Measurements from ENCODE around the gene TMEM59.
"Not testable (repeated sequence)": the region's sequence is repeated elsewhere in the genome, so short reads cannot be mapped to it uniquely, and the experiment has no call there.

The TMEM59 gene, protein sequence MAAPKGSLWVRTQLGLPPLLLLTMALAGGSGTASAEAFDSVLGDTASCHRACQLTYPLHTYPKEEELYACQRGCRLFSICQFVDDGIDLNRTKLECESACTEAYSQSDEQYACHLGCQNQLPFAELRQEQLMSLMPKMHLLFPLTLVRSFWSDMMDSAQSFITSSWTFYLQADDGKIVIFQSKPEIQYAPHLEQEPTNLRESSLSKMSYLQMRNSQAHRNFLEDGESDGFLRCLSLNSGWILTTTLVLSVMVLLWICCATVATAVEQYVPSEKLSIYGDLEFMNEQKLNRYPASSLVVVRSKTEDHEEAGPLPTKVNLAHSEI

DNA sequence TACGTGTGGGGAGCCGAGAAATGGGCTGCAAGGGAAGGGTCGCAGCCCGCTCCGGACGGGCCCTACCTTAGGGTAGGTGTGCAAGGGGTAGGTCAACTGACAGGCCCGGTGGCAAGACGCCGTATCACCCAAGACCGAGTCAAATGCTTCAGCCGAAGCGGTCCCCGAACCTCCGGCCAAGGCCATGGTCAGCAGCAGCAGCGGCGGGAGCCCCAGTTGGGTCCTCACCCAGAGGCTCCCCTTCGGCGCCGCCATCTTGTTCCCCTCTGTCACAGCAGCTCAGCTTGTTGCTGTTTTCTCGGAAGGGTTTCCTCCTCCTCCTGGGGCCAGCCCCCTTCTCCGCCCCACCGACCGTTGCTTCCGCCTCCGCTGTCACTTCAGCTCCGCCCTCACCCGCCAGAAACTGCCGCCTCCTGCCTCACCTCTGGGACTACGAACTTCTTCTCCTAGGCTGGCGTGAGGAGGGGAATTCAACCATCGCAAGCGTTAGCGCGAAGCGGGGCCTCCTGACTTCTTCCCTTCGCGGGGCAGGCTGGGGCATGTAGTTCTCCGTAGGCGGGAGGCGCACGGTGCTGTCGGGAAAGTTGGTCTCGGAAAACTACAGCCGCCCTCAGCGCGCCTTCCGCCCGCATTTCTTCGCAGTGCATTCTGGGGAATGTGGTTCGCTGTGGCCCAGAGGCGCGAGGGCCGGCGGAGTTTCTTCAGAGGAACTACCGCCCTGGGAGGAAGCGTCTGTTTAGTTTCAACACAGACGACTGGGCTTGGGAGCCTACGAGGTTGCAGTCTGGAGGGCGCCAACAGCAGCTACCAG, at the start of gene TMEM59, which contains the start of gene TCEANC2:
TSS of gene TMEM59 (minus strand) at position 271 of the 811 bp plus-strand sequence. CDS start at position 255, 16 bp downstream.
TSS of gene TCEANC2 (plus strand) at position 675 of the 811 bp plus-strand sequence. CDS start 815 bp downstream, outside the sequence.
- peak; percentile 99 for DNase-seq (ENCODE audit: low spot score)

DNA sequence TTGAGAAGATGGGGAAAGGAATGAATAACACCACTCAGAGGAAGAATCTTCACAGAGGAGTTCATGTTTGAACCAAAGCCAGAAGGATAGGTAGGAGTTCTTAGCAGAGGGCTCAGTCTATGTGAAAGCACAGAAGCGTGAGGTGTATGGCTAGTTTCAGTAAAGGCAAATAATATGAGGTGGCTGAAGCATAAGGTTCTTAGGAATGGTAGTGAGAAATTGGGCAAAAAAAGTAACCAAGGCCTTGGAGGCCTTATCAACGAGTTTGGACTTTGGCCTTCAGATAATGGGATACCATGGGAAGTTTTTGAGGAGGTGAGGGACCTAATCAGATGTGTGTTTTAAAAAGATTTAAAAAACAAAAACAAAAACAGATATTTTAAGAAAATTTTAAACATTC, 47.5 kb upstream of the TMEM59 start:
- DNase-seq (ENCODE audit: low spot score): no peak

DNA sequence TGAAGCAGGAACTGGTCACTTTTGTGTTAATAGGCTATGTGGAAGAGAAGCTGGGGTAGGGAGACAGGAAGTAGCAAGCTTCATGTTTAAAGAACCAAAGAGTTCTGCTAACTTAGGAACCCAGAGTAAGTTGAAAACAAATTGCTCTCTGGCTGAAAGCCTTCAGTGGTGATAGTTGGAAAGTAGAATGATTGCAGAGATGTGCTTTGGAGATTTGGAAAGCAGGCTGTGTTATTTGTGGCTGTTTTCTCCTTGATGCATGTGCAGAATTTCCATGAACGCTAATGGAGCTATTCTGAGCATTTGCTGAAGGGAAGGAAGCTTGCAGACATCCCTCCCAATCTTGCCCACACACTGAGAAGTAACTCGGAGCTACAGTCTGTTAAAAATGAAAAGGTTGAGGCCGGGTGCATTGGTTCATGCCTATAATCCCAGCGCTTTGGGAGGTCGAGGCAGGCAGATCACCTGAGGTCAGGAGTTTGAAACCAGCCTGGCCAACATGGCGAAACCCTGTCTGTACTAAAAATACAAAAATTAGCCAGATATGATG, 46.1 kb upstream of the TMEM59 start:
- DNase-seq (ENCODE audit: low spot score): no peak

DNA sequence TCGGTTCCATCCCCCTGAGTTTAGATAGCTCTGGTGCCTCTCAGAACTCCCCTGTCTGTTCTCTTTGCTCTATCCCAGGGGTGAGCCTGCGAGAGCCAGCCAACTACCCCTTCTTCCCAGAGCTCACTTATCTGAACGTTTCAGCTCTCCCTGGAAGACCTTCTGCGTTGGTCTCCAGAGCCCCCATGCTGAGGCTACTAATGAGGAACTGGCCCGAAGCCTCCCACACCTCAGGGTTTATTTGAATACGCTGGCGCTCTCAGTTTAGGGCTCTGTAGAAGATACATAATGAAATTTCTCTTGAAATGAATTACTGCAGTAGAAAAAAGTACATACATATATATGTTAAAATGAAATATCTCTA, 43.9 kb upstream of the TMEM59 start:
- DNase-seq (ENCODE audit: low spot score): no peak

DNA sequence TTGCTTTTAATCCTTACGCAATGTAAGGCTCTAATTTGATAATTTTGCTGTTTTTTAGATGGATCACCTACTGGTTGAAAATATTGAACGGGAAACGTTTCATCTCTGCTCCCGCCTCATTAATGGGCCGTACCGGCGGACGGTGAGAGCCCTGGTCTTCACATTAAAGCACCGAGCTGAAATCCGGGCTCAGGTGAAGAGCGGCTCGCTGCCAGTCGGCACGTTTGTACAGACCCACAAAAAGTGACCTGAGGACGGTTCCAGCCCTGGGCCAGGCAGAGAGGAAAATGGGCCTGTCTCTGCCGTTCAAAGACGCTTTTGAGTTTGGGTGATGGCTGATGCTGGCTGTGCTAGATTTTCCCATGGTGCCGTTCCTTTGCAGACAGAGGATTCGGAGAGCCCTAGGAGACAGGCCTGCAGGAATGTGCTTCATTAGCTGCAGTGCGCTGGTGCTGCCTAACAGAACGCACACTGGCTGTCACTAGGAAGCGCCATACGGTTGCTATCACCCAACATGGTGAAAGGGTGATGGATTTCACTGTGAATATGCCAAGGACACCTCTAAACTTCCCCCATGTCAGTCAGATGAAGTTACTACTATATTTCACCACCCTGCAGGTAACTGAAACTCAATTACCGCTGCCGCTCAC, 43.3 kb upstream of the TMEM59 start:
- DNase-seq (ENCODE audit: low spot score): no peak

DNA sequence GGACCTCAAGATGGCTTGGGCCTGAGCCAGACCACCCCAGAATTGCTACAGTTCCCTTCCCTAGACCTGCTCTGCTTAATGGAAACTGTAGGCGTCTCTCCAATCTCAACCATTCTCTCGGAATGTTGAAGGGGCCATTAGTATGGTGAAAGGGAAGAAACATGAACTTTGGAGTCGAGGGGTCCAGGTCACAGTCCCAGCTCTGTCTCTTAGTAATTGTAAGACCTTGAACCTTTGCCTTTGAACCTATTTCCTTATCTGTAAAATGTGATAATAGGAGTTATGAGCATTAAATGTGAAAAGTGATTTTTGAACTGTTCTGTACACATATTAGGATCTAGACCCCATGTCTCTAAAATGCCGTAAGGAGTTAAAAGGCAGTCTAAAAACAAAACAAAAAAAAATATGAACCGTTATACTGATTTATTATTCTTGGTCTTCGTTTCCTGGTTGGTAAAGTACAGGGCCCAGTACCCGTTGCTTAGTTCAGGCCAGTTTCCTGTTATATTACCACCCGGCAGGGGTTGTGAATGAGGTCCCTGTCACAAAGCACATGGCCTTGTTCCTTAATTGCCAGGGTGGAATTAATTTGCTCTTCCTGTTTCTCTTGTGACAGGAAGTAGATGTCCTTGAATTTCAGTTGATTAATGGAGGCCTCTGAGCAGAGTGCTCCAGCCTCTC, 42.7 kb upstream of the TMEM59 start:
- DNase-seq (ENCODE audit: low spot score): no peak

DNA sequence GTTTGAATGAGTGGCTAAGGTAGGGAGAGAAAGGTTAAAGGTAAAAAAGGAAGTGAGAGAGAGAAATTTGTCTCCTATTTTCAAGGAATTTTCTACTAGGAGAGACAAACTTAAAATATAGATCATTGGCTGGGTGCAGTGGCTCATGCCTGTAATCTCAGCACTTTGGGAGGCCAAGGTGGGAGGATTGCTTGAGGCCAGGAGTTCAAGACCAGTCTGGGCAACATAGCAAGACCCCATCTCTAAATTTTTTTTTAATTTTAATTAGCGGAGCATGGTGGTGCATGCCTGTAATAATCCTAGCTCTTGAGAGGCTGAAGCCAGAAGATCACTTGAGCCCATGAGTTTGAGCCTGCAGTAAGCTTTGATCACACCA, 41.7 kb upstream of the TMEM59 start:
- not testable (repeated sequence) for DNase-seq (ENCODE audit: low spot score)

DNA sequence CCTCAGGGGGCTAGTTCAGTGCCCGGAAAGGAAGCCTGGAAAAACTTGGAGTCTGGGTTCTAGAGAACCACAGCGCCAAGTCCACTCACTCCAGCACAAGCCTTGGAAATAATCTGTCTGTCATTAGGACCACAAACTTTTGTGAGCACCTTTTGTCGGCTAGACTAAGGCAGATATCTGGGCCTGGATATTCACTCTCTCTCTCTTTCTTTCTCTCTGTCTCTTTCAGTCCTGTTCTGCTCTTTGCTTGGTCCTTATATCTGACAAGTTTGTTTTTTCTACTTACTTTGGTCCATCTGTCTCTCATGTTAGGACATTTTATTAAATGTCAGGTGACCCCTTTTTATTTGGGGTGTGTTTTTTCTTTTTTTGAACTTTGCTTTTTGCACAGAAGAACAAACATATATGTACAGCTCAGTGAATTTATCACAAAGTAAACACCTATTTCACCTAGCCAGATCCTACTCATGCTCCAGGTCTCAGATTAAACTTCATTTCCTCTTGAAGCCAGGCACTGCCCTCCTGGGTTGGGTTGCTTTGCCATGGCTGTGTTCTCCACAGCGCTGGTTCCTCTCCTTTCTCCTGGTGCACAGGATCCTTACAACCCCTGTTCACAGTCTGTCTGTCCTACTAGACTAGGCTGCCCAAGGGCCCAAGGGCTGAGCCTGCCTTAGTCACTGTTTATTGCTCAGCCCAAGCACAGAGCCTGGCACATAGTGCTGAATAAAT, 41.2 kb upstream of the TMEM59 start:
- DNase-seq (ENCODE audit: low spot score): no peak

DNA sequence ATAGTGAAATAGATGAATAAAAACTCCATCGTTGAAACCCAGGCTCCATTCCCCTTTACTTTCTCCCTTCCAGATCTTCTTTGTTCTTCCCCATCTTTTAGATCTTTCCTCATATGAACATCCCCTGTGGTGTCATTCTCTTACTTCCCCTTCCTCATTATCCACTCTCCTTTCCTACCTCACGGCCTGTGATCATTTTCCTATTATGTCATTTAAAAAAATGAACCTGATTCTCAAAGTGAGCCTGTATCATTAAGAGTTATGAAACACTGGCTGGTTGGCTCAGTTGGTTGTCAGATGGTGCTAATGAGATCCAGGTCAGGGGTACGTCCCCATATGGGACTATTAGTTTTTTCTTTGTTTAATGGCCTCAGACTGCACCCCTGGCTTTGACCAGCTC, 38.7 kb upstream of the TMEM59 start:
- no peak for DNase-seq (ENCODE audit: low spot score)

DNA sequence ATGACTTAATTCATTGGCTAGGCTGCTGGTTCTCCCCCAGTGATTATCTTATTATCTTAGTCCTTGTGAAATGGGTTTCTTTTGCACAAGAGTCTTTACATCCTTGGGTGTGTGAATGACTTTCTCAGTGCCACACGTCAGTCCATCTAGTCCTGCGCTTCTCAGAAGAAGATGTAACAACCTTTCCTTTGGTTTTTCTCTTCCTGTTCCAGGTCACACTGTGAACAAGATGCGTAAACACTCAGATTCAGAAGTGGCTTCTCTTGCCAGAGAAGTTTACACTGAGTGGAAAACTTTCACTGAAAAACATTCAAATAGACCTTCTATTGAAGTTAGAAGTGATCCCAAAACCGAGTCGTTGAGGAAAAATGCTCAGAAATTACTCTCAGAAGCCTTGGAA, 35.4 kb upstream of the TMEM59 start:
- no peak for DNase-seq (ENCODE audit: low spot score)

DNA sequence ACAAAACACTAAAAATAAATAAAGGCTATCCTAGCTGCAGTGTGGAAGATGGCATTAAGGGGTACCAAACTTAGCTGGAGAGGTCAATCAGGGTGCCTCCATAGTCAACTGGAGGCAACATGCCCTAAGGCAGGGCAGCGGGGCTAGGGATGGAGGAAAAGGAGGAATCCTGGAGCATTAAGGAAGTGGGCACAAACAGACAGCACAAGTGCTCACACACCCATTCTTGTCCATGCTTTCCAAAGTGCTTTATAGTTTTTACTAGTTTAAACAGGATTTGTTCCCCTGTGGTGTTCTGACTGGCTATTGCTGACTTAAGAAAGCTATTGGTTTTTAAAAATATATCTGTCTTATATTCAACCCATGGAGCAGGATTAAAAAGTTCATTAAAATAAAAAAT, 33.8 kb upstream of the TMEM59 start:
- no peak for DNase-seq (ENCODE audit: low spot score)

DNA sequence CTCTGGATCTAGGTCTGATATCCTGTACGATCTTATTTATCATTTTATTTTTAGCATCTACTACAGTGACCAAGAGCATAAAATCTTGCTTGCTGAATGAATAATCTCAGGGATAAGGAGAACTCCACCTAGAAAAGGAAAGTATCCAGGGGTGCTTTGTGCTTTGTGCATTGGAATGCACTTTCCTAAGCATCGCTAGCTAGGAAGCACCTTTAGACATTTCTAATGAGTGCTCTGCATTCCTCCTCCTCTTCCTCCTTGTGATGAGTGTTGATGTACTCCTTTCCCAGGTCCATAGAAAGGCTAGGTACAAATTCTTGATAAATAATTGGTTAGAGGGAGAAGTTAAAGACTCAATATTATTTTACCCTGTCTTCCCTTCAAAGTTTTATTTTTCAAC, 31.8 kb upstream of the TMEM59 start:
- DNase-seq (ENCODE audit: low spot score): no peak

DNA sequence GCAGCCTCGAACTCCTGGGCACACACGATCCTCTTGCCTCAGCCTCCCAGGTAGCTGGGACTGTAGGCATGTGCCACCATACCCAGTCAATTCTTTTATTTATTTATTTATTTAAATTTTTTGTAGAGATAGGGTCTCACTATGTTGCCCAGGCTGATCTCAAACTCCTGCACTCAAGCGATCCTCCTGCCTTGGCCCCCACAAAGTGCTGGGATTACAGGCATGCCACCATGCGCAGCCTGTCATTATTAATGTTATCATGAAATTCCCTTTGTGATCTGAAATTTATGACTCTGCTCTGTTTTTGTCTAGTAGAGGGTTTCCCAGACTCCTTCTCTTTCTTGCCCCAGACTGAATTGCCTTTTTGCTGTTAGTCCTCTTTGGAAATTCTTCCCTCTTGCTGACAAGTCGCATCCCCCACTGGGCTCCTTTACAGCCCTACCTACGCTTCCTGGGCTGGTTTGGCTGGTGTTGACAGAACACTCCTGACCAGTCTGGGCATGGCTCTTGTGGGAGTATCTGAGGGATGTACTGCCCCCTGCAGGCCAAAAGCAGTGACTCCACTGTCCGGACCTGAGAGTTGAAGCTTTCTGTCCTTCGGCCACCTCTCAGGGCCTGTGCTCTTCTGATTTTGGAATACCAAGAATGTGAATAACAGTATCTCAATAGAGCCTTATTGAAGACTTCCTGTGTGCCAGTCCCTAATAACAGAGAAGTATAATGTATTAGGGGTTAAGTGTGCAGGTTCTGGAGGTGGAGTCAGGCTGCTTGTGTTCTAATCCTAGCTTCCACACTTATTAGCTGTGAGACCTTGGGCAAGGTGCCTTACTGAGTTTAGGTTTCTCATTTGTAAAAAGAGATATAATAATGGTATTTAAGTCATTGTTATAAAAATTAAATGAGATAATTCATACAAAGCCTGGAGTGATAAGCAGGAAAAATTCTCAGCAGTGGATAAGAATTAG, 28.6 kb upstream of the TMEM59 start:
- DNase-seq (ENCODE audit: low spot score): peak; percentile 76

DNA sequence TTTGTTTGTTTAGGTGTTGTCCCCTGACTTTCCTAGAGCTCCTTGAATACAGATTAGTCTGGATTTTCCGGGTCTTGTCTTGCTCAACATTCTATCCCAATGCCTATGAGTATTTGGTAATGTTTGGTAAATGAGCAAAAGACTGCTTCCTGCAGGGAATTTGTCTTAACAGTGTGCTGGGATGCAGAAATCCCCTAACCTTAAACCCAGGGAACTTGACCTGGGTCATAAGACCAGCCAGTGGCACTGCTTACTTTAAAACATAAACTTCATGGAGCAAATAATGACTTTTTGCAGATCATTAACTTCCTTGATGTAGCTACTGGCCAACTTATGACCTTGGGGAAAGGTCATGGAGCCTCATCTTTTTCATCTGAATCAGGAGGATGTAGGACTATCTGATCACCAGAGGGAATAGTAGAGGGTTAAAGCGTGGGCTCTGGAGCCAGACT, 27.6 kb upstream of the TMEM59 start:
- no peak for DNase-seq (ENCODE audit: low spot score)

DNA sequence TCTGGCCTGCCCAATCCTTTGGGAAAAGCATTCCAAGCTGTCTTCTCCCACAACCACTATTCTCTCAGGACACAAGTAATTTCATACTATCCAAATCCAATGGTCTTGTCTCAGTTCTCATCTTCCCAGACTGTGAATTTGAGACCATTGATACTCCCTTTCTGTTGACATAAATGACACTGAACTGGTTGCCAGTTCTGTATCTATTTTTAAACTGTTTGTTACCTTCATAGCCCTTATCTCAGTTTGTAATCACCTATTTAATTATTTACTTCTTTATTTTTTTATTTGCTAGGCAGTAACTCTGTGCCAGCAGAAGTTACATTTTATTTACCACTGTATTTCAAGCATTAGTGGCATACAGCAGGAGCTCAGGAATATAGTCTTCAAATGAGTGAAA, 24.4 kb upstream of the TMEM59 start:
- no peak for DNase-seq (ENCODE audit: low spot score)

DNA sequence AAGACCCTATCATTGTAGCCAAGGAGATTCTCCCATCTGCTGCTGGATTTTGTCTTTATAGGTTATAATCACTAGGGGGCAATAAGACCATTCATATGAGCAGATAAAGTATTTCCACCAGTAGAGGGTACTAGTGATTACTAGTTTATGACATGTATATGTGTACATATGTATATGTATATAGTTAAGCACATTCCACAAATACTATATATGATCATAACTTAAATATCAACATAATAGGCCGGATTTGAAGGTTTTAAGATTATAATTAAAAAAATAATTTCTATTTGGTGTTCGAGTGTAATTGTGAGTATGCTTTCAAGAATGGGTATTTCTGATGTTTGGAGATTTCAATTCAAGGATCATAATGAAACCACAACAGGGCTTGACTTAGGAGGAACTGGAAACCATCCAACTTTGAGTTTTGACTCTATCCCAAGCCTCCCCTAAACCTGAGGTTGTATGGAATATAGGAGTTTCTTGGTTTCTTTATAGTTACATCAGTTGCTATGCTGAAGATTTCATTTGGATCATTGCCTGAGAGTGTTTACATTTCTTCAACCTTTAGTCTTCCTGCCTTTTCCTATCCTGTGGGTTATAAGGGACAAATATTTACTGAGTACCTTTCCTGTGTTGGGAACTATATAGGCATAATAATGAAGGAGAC, 17.3 kb upstream of the TMEM59 start:
- DNase-seq (ENCODE audit: low spot score): peak; percentile 82

DNA sequence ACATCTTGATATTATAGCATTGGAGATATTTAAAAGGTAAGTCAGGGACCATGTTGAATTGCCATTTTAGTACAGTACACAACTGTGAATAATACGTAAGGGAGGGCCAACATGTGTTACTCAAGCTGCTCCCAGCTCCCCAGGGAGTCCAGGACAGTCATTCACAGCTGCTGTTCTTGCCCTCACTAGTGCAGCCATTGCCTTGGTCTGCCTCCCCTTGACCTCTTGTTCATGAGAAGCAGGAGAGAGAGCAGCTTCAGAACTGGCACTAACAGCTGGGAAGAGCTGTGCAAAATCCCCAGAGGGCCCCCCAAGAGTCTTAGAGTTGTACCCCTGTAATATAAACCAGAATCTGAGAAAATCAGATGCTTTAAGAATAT, 16.8 kb upstream of the TMEM59 start:
- DNase-seq (ENCODE audit: low spot score): no peak

DNA sequence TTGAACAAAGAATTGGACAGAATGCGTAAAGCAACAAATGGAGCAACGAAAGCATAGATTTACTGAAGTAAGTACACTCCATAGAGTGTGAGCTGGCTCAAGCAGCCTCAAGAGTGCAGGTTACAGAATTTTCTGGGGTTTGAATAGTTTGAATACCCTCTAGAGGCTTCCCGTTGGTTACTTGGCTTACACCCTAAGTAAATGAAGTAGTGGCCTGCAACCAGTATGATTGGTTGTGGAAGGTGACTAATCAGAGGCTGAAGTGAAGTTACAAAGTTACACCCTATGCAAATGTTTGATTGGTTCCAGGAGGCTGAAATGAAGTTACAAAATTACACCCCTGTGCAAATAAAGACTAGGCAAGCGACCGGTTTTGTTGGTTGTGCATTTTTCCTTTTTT, 11.3 kb upstream of the TMEM59 start:
- DNase-seq (ENCODE audit: low spot score): no peak

DNA sequence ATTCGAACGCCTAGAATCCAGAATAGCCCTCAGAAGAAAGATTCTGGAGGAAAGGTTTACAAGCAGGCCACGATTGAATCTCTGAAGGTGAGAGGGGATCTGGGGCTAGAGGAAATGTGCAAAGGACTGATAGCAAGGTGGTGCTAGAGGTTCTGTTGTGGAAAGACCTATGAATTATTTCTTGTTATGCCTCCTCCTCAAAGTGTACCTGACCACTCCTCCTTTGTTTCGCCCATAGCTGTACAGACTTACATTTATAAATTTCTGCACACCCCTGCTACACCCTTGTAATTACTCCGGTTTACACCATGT, 1.4 kb upstream of the TMEM59 start:
- peak; percentile 26 for DNase-seq (ENCODE audit: low spot score)
